Activated T-cell treated with anti-CD3 and anti-CD28 coated beads, Interleukin-2, amount 50 U/mL, for 72 hours (primary cell): ENCODE data around the gene RAD52. TPM values are rescaled to one million over a fixed set of nuclear protein-coding genes. Genes with fewer than 3 reads are reported as not detected.

Source experiments
- ATAC-seq, 2 donors: fragments of 150-1000 bp; cut with Tn5 transposase; replicated peaks in 1 of 2; 2 replicates each; pipeline ENCODE4 v1.10.0; 2021; ENCODE audit warnings: moderate library complexity in 2 of 2, mild to moderate bottlenecking in 1 of 2
- DNase-seq, 2 donors: peaks; one replicate each; pipeline ENCODE4 v3.0.0; 2021 to 2022; ENCODE audit warnings: mixed read lengths in 1 of 2
- H3K27ac Mint-ChIP-seq: one replicate; pipeline ENCODE4 v1.8.0; 2022; ENCODE audit warnings: mild to moderate bottlenecking, moderate library complexity, mixed read lengths
- H3K27me3 Mint-ChIP-seq: one replicate; pipeline ENCODE4 v1.8.0; 2022; ENCODE audit warnings: low read depth, mixed read lengths
- H3K36me3 Mint-ChIP-seq, 2 donors: one replicate each; pipeline ENCODE4 v1.8.0; 2022; ENCODE audit warnings: mixed read lengths in 2 of 2, mild to moderate bottlenecking in 1 of 2; ENCODE audit not compliant: insufficient read depth in 2 of 2
- H3K4me1 Mint-ChIP-seq: one replicate; pipeline ENCODE4 v1.8.0; 2022; ENCODE audit warnings: low read depth, mixed read lengths
- H3K4me3 Mint-ChIP-seq, 2 donors: one replicate each; pipeline ENCODE4 v1.8.0; 2022; ENCODE audit warnings: mild to moderate bottlenecking in 2 of 2, mixed read lengths in 2 of 2, moderate library complexity in 2 of 2
- H3K9me3 Mint-ChIP-seq, 2 donors: one replicate each; pipeline ENCODE4 v1.8.0; 2022; ENCODE audit warnings: mixed read lengths in 2 of 2
- total RNA-seq, 2 donors: library from RNA; stranded (reverse); gene quantifications; one replicate each; pipeline ENCODE4 v1.2.3, GENCODE V29; 2022

RAD52 gene
- total RNA-seq, 2 donors from 2014 or later, result 12.1 to 18.1 TPM

GRCh38 chr12:905261-906031, 44.0 kb downstream of the RAD52 start:
- Mint-ChIP-seq H3K9me3 (no peaks in the 10 kb centered on the region), H3K27me3 (no peaks in the 10 kb centered on the region), H3K4me3 (peak overlapping the region in 1 of 2 donors; percentile 13), H3K4me1 (peaks cover 11% of the 10 kb centered on the region), H3K27ac (peak overlapping the region; percentile 77), H3K36me3 (peaks cover 6 to 25% of the 10 kb centered on the region in 2 donors)
- DNase-seq (peak in 1 of 2 donors; percentile 5), ATAC-seq (peak; percentile 55 to 71)

DNA sequence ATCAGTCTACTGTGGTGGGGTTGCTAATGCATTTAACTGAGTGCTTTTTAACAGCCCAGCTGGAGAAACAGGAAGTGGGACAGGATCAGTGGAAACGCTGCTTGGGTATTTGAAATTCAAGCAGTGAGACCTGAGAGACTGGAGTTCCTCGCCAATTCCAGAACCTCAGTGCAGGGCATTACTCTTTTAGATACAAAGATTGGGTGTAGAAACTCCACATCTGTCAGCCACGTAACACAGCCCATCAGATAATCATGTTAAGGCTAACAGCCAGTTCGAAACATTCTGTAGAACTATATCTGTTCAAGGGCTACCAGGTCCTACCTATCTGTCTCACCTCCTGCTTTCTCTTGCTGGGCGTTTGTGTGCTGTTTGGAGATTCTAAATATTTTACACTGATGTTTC, 45.5 kb downstream of the RAD52 start:
- H3K27me3 Mint-ChIP-seq, result no peaks in the 10 kb centered on the region
- H3K36me3 Mint-ChIP-seq, result peaks cover 6 to 24% of the 10 kb centered on the region in 2 donors
- no peaks in the 10 kb centered on the region for H3K9me3 Mint-ChIP-seq

GRCh38 chr12:903055-903454, 46.4 kb downstream of the RAD52 start:
- H3K4me3 Mint-ChIP-seq, result no peak overlapping the region
- H3K4me1 Mint-ChIP-seq, result peaks cover 11% of the 10 kb centered on the region
- peaks cover 6 to 22% of the 10 kb centered on the region in 2 donors for H3K36me3 Mint-ChIP-seq
- DNase-seq (no peak), ATAC-seq (no peak)
- H3K9me3 Mint-ChIP-seq, result no peaks in the 10 kb centered on the region
- no peaks in the 10 kb centered on the region for H3K27me3 Mint-ChIP-seq
- peak overlapping the region; percentile 62 for H3K27ac Mint-ChIP-seq

More for the DNA sequence above, 45.5 kb downstream of the RAD52 start:
- no peak for DNase-seq
- ATAC-seq, result no peak
- H3K27ac Mint-ChIP-seq, result peak overlapping the region; percentile 77
- peaks cover 11% of the 10 kb centered on the region for H3K4me1 Mint-ChIP-seq
- H3K4me3 Mint-ChIP-seq, result no peak overlapping the region

DNA sequence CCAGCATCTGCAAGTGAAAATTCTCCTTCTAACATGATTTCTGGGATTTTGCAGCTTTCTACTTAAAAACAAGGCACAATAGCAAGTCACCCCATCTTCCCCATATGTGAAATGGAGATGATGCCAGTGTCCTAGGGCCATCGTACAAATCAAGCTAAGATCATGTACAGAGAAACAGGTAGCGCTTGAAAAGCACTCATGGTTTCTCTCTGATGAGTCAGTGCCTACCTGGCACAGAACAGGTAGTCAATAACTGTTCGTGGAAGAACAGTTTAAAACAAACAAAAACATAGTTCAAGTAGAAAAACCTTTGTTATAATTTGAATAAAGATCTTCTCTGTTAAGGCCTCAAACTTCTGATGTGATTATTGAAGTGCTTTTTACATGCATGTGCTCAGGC, 46.9 kb downstream of the RAD52 start:
- DNase-seq (no peak), ATAC-seq (no peak)
- Mint-ChIP-seq H3K4me1 (peaks cover 11% of the 10 kb centered on the region), H3K9me3 (no peaks in the 10 kb centered on the region), H3K4me3 (no peak overlapping the region), H3K27ac (peak overlapping the region; percentile 34), H3K36me3 (peaks cover 6 to 20% of the 10 kb centered on the region in 2 donors), H3K27me3 (no peaks in the 10 kb centered on the region)

DNA sequence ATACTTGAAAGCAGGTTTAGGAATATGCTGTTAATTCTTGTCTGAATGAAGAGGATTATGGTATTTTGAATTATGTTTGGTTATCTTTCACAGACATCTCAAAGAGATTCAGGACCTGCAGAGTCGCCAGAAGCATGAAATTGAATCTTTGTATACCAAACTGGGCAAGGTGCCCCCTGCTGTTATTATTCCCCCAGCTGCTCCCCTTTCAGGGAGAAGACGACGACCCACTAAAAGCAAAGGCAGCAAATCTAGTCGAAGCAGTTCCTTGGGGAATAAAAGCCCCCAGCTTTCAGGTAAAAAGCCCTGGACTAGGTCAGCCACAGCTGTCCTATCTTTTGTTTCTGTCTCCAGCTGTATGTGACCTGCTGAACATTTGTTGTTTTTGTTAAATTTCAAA, 52.1 kb downstream of the RAD52 start:
- no peaks in the 10 kb centered on the region for H3K27me3 Mint-ChIP-seq
- H3K9me3 Mint-ChIP-seq, result no peaks in the 10 kb centered on the region
- no peak for DNase-seq
- ATAC-seq, result no peak
- H3K27ac Mint-ChIP-seq, result peak overlapping the region; percentile 55
- no peak overlapping the region for H3K4me3 Mint-ChIP-seq
- H3K4me1 Mint-ChIP-seq, result no peaks in the 10 kb centered on the region
- H3K36me3 Mint-ChIP-seq, result peaks cover 4 to 22% of the 10 kb centered on the region in 2 donors

DNA sequence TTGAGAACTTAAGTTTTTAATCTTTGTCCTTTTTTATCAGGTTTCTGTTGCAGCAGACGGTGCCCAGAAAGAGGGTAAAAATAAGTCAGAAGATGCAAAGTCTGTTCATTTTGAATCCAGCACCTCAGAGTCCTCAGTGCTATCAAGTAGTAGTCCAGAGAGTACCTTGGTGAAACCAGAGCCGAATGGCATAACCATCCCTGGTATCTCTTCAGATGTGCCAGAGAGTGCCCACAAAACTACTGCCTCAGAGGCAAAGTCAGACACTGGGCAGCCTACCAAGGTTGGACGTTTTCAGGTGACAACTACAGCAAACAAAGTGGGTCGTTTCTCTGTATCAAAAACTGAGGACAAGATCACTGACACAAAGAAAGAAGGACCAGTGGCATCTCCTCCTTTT, 53.5 kb downstream of the RAD52 start:
- peaks cover 4 to 22% of the 10 kb centered on the region in 2 donors for H3K36me3 Mint-ChIP-seq
- DNase-seq (no peak), ATAC-seq (no peak)
- H3K4me3 Mint-ChIP-seq, result no peak overlapping the region
- H3K27ac Mint-ChIP-seq, result peak overlapping the region; percentile 28
- no peaks in the 10 kb centered on the region for H3K9me3 Mint-ChIP-seq
- no peaks in the 10 kb centered on the region for H3K27me3 Mint-ChIP-seq
- H3K4me1 Mint-ChIP-seq, result no peaks in the 10 kb centered on the region

- ATAC-seq (no peak), DNase-seq (no peak)
- no peak overlapping the region for H3K4me3 Mint-ChIP-seq
- peaks cover 3 to 20% of the 10 kb centered on the region in 2 donors for H3K36me3 Mint-ChIP-seq
- no peaks in the 10 kb centered on the region for H3K27me3 Mint-ChIP-seq
- no peaks in the 10 kb centered on the region for H3K4me1 Mint-ChIP-seq
- H3K9me3 Mint-ChIP-seq, result no peaks in the 10 kb centered on the region
- peak overlapping the region; percentile 38 for H3K27ac Mint-ChIP-seq
Measured at GRCh38 chr12:894226-894625, 55.3 kb downstream of the RAD52 start.

DNA sequence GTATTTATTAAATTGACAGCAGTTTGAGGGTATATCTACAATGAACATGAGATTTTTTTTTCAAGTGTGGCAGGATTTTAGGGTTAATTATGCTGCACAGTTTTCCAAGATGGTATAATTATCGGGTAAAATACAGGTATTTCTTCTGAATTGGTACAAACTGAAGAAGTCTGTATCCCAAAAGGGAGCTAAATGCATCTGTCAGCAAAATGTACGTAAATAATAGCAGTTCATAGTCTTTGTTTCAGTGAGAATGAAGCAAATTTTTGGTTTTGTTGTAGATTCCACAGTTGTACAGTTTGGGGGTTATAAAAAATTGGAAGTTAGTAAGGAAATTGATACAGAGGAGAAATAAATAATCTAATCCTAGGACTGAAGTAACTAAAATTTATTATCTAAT, 63.3 kb downstream of the RAD52 start:
- peaks cover 18 to 58% of the 10 kb centered on the region in 2 donors for H3K36me3 Mint-ChIP-seq
- H3K27ac Mint-ChIP-seq, result peak overlapping the region; percentile 51
- no peak overlapping the region for H3K4me3 Mint-ChIP-seq
- peaks cover 16% of the 10 kb centered on the region for H3K4me1 Mint-ChIP-seq
- H3K9me3 Mint-ChIP-seq, result no peaks in the 10 kb centered on the region
- ATAC-seq (no peak), DNase-seq (no peak)
- H3K27me3 Mint-ChIP-seq, result no peaks in the 10 kb centered on the region

DNA sequence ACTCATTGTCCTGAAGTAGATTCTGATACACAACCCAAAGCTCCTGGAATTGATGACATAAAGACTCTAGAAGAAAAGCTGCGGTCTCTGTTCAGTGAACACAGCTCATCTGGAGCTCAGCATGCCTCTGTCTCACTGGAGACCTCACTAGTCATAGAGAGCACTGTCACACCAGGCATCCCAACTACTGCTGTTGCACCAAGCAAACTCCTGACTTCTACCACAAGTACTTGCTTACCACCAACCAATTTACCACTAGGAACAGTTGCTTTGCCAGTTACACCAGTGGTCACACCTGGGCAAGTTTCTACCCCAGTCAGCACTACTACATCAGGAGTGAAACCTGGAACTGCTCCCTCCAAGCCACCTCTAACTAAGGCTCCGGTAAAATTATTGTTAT, 63.8 kb downstream of the RAD52 start:
- Mint-ChIP-seq H3K27me3 (no peaks in the 10 kb centered on the region), H3K27ac (no peak overlapping the region), H3K4me3 (no peak overlapping the region), H3K4me1 (peaks cover 17% of the 10 kb centered on the region), H3K9me3 (no peaks in the 10 kb centered on the region), H3K36me3 (peaks cover 19 to 59% of the 10 kb centered on the region in 2 donors)
- no peak for ATAC-seq
- no peak for DNase-seq

DNA sequence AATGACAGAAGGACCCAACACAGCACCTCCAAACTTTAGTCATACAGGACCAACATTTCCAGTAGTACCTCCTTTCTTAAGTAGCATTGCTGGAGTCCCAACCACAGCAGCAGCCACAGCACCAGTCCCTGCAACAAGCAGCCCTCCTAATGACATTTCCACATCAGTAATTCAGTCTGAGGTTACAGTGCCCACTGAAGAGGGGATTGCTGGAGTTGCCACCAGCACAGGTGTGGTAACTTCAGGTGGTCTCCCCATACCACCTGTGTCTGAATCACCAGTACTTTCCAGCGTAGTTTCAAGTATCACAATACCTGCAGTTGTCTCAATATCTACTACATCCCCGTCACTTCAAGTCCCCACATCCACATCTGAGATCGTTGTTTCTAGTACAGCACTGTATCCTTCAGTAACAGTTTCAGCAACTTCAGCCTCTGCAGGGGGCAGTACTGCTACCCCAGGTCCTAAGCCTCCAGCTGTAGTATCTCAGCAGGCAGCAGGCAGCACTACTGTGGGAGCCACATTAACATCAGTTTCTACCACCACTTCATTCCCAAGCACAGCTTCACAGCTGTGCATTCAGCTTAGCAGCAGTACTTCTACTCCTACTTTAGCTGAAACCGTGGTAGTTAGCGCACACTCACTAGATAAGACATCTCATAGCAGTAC, 64.6 kb downstream of the RAD52 start:
- peaks cover 20 to 58% of the 10 kb centered on the region in 2 donors for H3K36me3 Mint-ChIP-seq
- no peak overlapping the region for H3K4me3 Mint-ChIP-seq
- H3K4me1 Mint-ChIP-seq, result peaks cover 17% of the 10 kb centered on the region
- ATAC-seq, result peak in 1 of 2 donors; percentile 5
- no peak for DNase-seq
- H3K9me3 Mint-ChIP-seq, result no peaks in the 10 kb centered on the region
- H3K27ac Mint-ChIP-seq, result peak overlapping the region; percentile 54
- no peaks in the 10 kb centered on the region for H3K27me3 Mint-ChIP-seq

DNA sequence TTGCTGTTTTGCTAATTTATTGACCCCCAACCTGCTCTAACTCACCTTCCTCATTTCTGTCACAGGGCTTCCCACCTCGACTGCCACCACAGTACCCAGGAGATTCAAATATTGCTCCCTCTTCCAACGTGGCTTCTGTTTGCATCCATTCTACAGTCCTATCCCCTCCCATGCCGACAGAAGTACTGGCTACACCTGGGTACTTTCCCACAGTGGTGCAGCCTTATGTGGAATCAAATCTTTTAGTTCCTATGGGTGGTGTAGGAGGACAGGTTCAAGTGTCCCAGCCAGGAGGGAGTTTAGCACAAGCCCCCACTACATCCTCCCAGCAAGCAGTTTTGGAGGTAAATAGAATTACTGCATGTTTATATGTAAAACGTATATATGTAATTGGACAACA, 68.8 kb downstream of the RAD52 start:
- H3K4me3 Mint-ChIP-seq, result no peak overlapping the region

GRCh38 chr12:879641-880040, 69.9 kb downstream of the RAD52 start:
- Mint-ChIP-seq H3K4me1 (peaks cover 17% of the 10 kb centered on the region), H3K27ac (peak overlapping the region; percentile 19), H3K27me3 (no peaks in the 10 kb centered on the region), H3K9me3 (no peaks in the 10 kb centered on the region), H3K36me3 (peaks cover 12 to 42% of the 10 kb centered on the region in 2 donors), H3K4me3 (no peak overlapping the region)
- DNase-seq, result no peak
- ATAC-seq, result no peak

More for the DNA sequence above, 68.8 kb downstream of the RAD52 start:
- Mint-ChIP-seq H3K27me3 (no peaks in the 10 kb centered on the region), H3K36me3 (peaks cover 19 to 52% of the 10 kb centered on the region in 2 donors), H3K9me3 (no peaks in the 10 kb centered on the region), H3K4me1 (peaks cover 17% of the 10 kb centered on the region), H3K27ac (no peak overlapping the region)
- ATAC-seq (no peak), DNase-seq (no peak)

DNA sequence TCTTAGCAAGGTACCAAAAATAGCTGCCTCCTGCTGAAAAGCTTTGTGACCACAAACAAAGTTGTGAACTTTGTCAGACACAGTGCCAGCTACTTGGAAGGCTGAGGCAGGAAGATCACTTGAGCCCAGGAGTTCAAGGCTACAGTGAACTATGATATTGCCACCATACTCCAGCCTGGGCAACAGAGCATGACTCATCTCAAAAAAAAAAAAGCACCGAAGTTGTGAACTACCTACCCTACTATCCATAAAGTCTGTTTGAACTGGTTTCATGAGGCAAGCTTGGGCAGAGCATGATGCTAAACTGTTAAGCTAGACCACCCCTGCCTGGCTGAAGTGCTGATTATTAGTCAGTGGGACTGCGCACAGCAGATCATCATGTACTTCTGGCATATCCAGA, 75.5 kb downstream of the RAD52 start:
- Mint-ChIP-seq H3K36me3 (peaks cover 1 to 3% of the 10 kb centered on the region in 2 donors), H3K4me3 (no peak overlapping the region), H3K9me3 (no peaks in the 10 kb centered on the region), H3K4me1 (no peaks in the 10 kb centered on the region), H3K27me3 (no peaks in the 10 kb centered on the region), H3K27ac (no peak overlapping the region)
- DNase-seq (no peak), ATAC-seq (peak; percentile 57 to 72)
